Stimulated activated CD4-positive, alpha-beta T cell treated with anti-CD3 and anti-CD28 coated beads, Interleukin-12 subunit alpha, Interleukin-12 subunit beta, amount 100 ng/mL, for 48 hours (primary cell): ENCODE data around the gene RYR1.

Experiments used
- DNase-seq, 3 donors: peaks; one replicate each; pipeline ENCODE4 v3.0.0-alpha.2; 2020; ENCODE audit warnings: low read depth in 2 of 3, low spot score in 1 of 3

Gene RYR1

GRCh38 chr19:38425810-38426466, 7.6 kb upstream of the RYR1 start, which contains the start of gene RASGRP4:
Gene RASGRP4 (minus strand): TSS chr19:38426219. CDS start chr19:38426091, 128 bp downstream.
- peak in 1 of 3 donors; percentile 34 for DNase-seq

- DNase-seq = peak in 2 of 3 donors; percentile 47 to 52
Measured at GRCh38 chr19:38427035-38427677, 6.3 kb upstream of the RYR1 start.

- DNase-seq = peak in 2 of 3 donors; percentile 27 to 37
Measured at GRCh38 chr19:38429055-38429810, 4.3 kb upstream of the RYR1 start.

GRCh38 chr19:38429811-38430156, 3.7 kb upstream of the RYR1 start:
- DNase-seq = no peak

- DNase-seq = no peak
Measured at GRCh38 chr19:38430931-38431330, 2.6 kb upstream of the RYR1 start.

- no peak for DNase-seq
Measured at GRCh38 chr19:38434549-38435051, 1.1 kb downstream of the RYR1 start.

GRCh38 chr19:38437295-38437694, 3.8 kb downstream of the RYR1 start:
- DNase-seq = no peak

- no peak for DNase-seq
Measured at GRCh38 chr19:38437917-38438316, 4.4 kb downstream of the RYR1 start.

GRCh38 chr19:38440592-38440991, 7.1 kb downstream of the RYR1 start:
- no peak for DNase-seq

- DNase-seq = no peak
Measured at GRCh38 chr19:38441657-38442348, 8.3 kb downstream of the RYR1 start.

GRCh38 chr19:38442736-38443135, 9.2 kb downstream of the RYR1 start:
- DNase-seq = no peak

GRCh38 chr19:38443458-38443999, 10.0 kb downstream of the RYR1 start:
- no peak for DNase-seq

- DNase-seq = no peak
Measured at GRCh38 chr19:38444026-38444425, 10.5 kb downstream of the RYR1 start.

- no peak for DNase-seq
Measured at GRCh38 chr19:38445362-38445761, 11.9 kb downstream of the RYR1 start.

GRCh38 chr19:38448225-38448624, 14.7 kb downstream of the RYR1 start:
- no peak for DNase-seq

- no peak for DNase-seq
Measured at GRCh38 chr19:38449518-38449917, 16.0 kb downstream of the RYR1 start.

- DNase-seq = no peak
Measured at GRCh38 chr19:38451036-38451435, 17.5 kb downstream of the RYR1 start.

GRCh38 chr19:38451629-38452028, 18.1 kb downstream of the RYR1 start:
- DNase-seq = no peak

GRCh38 chr19:38452430-38453366, 19.2 kb downstream of the RYR1 start:
- DNase-seq = peak in 1 of 3 donors; percentile 22

GRCh38 chr19:38453596-38453995, 20.1 kb downstream of the RYR1 start:
- DNase-seq = no peak
